ENCODE results near the gene PCNX1. TPM values are rescaled to one million over a fixed set of nuclear protein-coding genes. Genes with fewer than 3 reads are reported as not detected.

Gene PCNX1
- total RNA-seq, 4 donors from 2014 or later, result 47.1 to 73.6 (median 66.2) TPM

DNA sequence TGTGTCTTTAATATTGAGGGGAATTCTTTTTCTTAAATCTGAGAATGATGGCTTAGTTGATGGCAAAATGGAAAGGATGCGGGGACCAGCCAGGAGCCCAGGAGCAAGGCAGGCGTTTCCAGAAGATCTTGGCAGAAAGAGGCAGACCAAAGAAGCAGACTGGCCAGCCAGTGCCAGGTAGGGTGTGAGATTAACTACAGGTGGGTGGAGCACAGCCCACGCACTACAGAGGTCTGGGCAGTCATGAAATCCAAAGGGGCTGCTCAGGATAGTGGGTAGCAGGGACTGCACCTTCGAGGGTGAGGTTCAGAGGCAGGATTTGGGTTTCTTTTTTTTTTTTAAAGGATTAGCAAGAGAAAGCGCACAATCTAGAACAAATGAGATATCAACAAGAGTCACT lies 17.7 kb upstream of the PCNX1 start:
- Histone ChIP-seq H3K4me3 (no peak overlapping the region), H3K27ac (no peak overlapping the region), H3K36me3 (no peaks in the 10 kb centered on the region), H3K27me3 (no peaks in the 10 kb centered on the region), H3K4me1 (peaks cover 3 to 18% (median 7%) of the 10 kb centered on the region in 3 donors), H3K9me3 (no peaks in the 10 kb centered on the region)
- TF ChIP-seq POLR2A (IDR thresholded peaks at IDR 0.05) (no peak), EP300 (IDR thresholded peaks at IDR 0.05) (no peak), POLR2AphosphoS5 (IDR thresholded peaks at IDR 0.05) (no peak)
- TF ChIP-seq, protein P1, sequence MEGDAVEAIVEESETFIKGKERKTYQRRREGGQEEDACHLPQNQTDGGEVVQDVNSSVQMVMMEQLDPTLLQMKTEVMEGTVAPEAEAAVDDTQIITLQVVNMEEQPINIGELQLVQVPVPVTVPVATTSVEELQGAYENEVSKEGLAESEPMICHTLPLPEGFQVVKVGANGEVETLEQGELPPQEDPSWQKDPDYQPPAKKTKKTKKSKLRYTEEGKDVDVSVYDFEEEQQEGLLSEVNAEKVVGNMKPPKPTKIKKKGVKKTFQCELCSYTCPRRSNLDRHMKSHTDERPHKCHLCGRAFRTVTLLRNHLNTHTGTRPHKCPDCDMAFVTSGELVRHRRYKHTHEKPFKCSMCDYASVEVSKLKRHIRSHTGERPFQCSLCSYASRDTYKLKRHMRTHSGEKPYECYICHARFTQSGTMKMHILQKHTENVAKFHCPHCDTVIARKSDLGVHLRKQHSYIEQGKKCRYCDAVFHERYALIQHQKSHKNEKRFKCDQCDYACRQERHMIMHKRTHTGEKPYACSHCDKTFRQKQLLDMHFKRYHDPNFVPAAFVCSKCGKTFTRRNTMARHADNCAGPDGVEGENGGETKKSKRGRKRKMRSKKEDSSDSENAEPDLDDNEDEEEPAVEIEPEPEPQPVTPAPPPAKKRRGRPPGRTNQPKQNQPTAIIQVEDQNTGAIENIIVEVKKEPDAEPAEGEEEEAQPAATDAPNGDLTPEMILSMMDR (IDR thresholded peaks at IDR 0.05), result no peak
- ATAC-seq, result no peak
- WGBS, 2 donors (ENCODE audit: low coverage in 1 of 2), result 86 to 95% methylated on average over 3 to 5 of the region's 5 CpGs

DNA sequence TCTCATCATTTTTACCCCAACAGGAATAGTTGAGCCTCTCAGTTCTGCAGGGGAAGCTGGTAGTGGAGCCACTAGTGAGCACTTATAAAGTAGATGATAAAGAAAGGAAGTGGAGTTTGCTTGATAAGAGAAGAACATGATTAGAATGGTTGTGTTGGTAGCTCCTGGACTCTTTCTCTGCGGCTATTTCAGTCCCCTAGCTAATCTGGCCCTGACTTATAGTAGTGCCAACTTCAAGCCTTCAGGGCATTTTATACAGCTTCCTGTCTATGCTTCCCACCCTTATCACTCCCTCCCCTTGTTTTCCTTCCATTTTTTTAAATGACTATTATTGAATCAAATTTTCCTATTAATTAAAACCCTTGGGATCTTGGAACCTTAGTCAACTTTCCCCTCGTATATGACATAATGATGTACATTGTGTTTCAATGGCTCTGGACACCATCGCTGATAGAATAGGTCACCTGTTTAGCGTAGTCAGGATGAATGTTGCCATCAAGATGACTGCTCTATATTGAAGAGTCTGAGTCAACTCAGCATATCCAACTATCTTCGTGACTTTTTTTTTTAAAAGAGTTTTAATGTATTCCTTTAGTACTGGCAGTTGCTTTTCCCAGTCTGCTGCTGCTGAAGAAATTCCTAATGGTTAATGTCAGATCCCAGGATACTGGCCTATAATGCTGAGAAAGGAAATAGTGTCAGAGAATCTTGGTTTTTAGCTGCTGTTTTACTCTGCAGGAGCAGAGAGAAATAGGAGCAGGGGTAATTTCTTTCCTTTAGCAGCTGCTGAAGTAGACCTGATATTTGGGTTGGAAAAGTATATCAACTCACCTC lies 16.2 kb upstream of the PCNX1 start:
- no peak overlapping the region for H3K4me3 ChIP-seq
- H3K4me1 ChIP-seq, result peaks cover 3 to 31% (median 7%) of the 10 kb centered on the region in 3 donors
- no peaks in the 10 kb centered on the region for H3K36me3 ChIP-seq
- TF ChIP-seq, protein P1 (IDR thresholded peaks at IDR 0.05), result no peak
- no peak for TF ChIP-seq POLR2AphosphoS5 (IDR thresholded peaks at IDR 0.05)
- TF ChIP-seq POLR2A (IDR thresholded peaks at IDR 0.05), result no peak
- TF ChIP-seq EP300 (IDR thresholded peaks at IDR 0.05), result no peak
- no peaks in the 10 kb centered on the region for H3K9me3 ChIP-seq
- H3K27ac ChIP-seq, result no peak overlapping the region
- H3K27me3 ChIP-seq, result no peaks in the 10 kb centered on the region
- no peak for ATAC-seq
- WGBS, 2 donors (ENCODE audit: low coverage in 1 of 2), result 67 to 84% methylated on average over 5 of the region's 5 CpGs

DNA sequence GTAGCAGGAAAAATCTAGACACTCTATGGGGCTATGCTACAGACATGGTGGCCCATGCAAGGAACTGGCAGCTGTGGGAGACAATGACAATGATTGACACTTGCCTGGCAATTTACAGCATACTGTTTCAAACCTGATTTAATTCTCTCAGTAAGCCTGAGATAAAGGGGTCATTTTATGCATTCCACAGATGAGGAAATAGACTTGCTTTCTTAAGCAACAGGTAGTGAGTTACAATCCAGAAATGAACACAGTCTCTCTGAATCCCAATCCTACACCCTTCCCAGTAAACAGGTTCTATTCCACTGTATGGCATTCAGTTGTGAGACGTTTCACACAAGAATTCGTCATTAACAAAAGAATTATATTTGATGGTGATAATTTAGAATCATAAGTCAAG lies 15.5 kb upstream of the PCNX1 start:
- WGBS, 2 donors (ENCODE audit: low coverage in 1 of 2), result 87 to 93% methylated on average over 2 of the region's 2 CpGs
- no peak for TF ChIP-seq POLR2AphosphoS5 (IDR thresholded peaks at IDR 0.05)
- TF ChIP-seq, protein P1 (IDR thresholded peaks at IDR 0.05), result no peak
- no peak for TF ChIP-seq POLR2A (IDR thresholded peaks at IDR 0.05)
- no peak for TF ChIP-seq EP300 (IDR thresholded peaks at IDR 0.05)
- no peak for ATAC-seq

DNA sequence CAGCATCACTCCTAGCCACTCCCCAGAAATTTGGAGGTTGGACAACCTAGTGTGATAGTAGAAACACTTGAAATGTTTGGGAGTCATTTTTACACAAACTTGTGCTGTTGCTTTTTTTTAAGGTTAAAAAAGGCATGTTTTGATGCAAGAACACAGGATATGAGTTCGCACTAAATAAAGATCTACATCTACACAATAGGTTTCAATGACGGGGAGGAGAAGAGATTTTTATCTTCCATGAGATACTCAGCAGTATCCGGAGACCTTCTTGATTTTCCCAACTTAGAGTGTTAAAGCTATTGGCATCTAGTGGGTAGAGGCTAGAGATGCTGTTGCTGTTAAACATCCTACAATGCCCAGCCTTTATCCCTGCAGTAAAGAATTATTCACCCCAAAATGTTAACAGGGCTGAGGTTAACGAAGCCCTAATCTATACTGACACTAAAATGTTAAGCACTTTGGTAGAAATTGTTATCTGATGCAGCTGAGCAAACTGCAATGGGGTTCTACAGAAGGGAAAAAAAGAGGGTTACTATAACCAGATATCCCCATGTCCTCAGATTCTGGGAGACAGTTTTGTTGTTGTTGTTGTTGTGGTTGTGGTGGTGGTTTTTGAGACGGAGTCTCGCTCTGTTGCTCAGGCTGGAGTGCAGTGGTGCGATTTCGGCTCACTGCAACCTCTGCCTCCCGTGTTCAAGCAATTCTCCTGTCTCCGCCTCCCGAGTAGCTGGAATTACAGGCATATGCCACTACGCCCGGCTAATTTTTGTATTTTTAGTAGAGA lies 14.0 kb upstream of the PCNX1 start:
- Histone ChIP-seq H3K27ac (no peak overlapping the region), H3K9me3 (no peaks in the 10 kb centered on the region), H3K36me3 (no peaks in the 10 kb centered on the region), H3K4me3 (no peak overlapping the region), H3K4me1 (peaks cover 0 to 34% (median 5%) of the 10 kb centered on the region in 3 donors), H3K27me3 (no peaks in the 10 kb centered on the region)
- TF ChIP-seq POLR2AphosphoS5 (IDR thresholded peaks at IDR 0.05) (no peak), EP300 (IDR thresholded peaks at IDR 0.05) (no peak), POLR2A (IDR thresholded peaks at IDR 0.05) (no peak)
- TF ChIP-seq, protein P1 (IDR thresholded peaks at IDR 0.05), result no peak
- WGBS, 2 donors (ENCODE audit: low coverage in 1 of 2), result 90 to 95% methylated on average over 10 to 13 of the region's 13 CpGs
- no peak for ATAC-seq

More for the DNA sequence above, 15.5 kb upstream of the PCNX1 start:
- Histone ChIP-seq H3K27ac (no peak overlapping the region), H3K4me3 (no peak overlapping the region), H3K27me3 (no peaks in the 10 kb centered on the region), H3K4me1 (peaks cover 3 to 34% (median 7%) of the 10 kb centered on the region in 3 donors), H3K9me3 (no peaks in the 10 kb centered on the region), H3K36me3 (no peaks in the 10 kb centered on the region)
